ENCODE measurements around the gene LMAN1. TPM values are rescaled to one million over a fixed set of nuclear protein-coding genes. Genes with fewer than 3 reads are reported as not detected.

The LMAN1 gene, protein sequence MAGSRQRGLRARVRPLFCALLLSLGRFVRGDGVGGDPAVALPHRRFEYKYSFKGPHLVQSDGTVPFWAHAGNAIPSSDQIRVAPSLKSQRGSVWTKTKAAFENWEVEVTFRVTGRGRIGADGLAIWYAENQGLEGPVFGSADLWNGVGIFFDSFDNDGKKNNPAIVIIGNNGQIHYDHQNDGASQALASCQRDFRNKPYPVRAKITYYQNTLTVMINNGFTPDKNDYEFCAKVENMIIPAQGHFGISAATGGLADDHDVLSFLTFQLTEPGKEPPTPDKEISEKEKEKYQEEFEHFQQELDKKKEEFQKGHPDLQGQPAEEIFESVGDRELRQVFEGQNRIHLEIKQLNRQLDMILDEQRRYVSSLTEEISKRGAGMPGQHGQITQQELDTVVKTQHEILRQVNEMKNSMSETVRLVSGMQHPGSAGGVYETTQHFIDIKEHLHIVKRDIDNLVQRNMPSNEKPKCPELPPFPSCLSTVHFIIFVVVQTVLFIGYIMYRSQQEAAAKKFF
- 100 to 1,000 TPM in 1 of 2 donors, 10 to 100 TPM in 1; 69.0 to 107 TPM for total RNA-seq

GRCh38 chr18:59358712-59359575 is at the start of gene LMAN1:
Gene LMAN1 (minus strand): TSS chr18:59359265. CDS start chr18:59359244, 21 bp downstream.
- Histone ChIP-seq H3K27me3 (no peaks in the 10 kb centered on the region), H3K27ac (peak within 1 kb of the TSS; percentile 89 to 92), H3K9me3 (no peaks in the 10 kb centered on the region), H3K4me1 (peaks cover 0 to 24% of the 10 kb centered on the region in 2 donors), H3K4me3 (peak within 1 kb of the TSS; percentile 81 to 96), H3K36me3 (no peaks in the 10 kb centered on the region)
- TF ChIP-seq CTCF (IDR thresholded peaks at IDR 0.05), result no peak
- DNase-seq (ENCODE audit: low spot score), result peak; percentile 91

GRCh38 chr18:59402432-59403090 is 43.5 kb upstream of the LMAN1 start:
- TF ChIP-seq CTCF (IDR thresholded peaks at IDR 0.05), result peak; percentile 74 to 93

GRCh38 chr18:59400407-59400806 is 41.3 kb upstream of the LMAN1 start:
- no peaks in the 10 kb centered on the region for H3K36me3 ChIP-seq
- TF ChIP-seq CTCF (IDR thresholded peaks at IDR 0.05), result no peak
- no peak overlapping the region for H3K27ac ChIP-seq
- H3K9me3 ChIP-seq, result no peaks in the 10 kb centered on the region
- no peaks in the 10 kb centered on the region for H3K4me1 ChIP-seq
- no peak for DNase-seq (ENCODE audit: low spot score)
- no peaks in the 10 kb centered on the region for H3K27me3 ChIP-seq
- H3K4me3 ChIP-seq, result no peak overlapping the region

More at GRCh38 chr18:59402432-59403090, 43.5 kb upstream of the LMAN1 start:
- Histone ChIP-seq H3K36me3 (no peaks in the 10 kb centered on the region), H3K27ac (no peak overlapping the region), H3K27me3 (no peaks in the 10 kb centered on the region), H3K4me3 (no peak overlapping the region), H3K9me3 (no peaks in the 10 kb centered on the region), H3K4me1 (no peaks in the 10 kb centered on the region)
- DNase-seq (ENCODE audit: low spot score), result no peak

- no peak overlapping the region for H3K27ac ChIP-seq
- DNase-seq (ENCODE audit: low spot score), result no peak
- TF ChIP-seq CTCF (IDR thresholded peaks at IDR 0.05), result no peak
- no peaks in the 10 kb centered on the region for H3K36me3 ChIP-seq
- no peaks in the 10 kb centered on the region for H3K27me3 ChIP-seq
- H3K9me3 ChIP-seq, result no peaks in the 10 kb centered on the region
- no peak overlapping the region for H3K4me3 ChIP-seq
- H3K4me1 ChIP-seq, result no peaks in the 10 kb centered on the region
Measured at GRCh38 chr18:59395226-59396175, 36.4 kb upstream of the LMAN1 start.
